ENCODE results near the gene GMCL1. TPM values are rescaled to one million over a fixed set of nuclear protein-coding genes. Genes with fewer than 3 reads are reported as not detected.

Gene GMCL1
- total and polyA plus RNA-seq, 9 of the 15 experiments (the other 6 are each of a cell fraction or from before 2014, with no cell fraction given), result 7.0 to 27.3 (median 15.4) TPM

DNA sequence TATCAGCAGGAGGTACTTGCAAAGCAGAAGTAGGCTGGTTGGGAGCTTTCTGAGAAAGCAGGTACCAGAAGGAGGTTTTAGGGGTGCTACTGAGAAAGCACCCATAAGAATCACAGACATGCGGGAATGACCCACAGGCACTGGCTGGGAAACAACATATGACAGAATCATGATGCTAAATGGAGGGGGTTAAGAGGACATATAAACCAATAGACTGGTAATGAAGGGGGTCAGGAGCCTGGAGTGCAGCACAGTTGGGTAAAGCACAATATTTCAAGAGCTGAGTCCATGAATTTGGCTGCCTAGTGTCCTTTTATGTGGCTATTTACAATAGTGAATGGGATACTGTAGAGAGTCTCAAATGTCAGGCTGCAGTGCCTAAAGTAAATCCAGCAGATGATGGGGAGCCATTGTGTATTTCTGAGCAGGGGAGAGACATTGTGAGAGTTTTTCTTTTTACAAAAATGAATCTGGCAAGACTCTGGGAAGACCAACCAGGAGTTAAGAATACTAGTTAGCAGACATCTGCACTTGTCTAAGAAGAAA lies 27.6 kb upstream of the GMCL1 start:
- no peak for ATAC-seq
- no TSS peak for BruUV-seq (replicated peaks)
- no peaks in the 10 kb centered on the region for H3K9me3 ChIP-seq (replicated peaks; ENCODE audit: control insufficient read depth, insufficient read depth, low read depth, low read length)
- no peak for FAIRE-seq
- no peaks in the 10 kb centered on the region for H3K9me1 ChIP-seq (ENCODE audit: control insufficient read depth, insufficient read depth, low read length)
- peaks cover 3 to 23% of the 10 kb centered on the region in 2 experiments; a peak in 4 of 5 replicates for H3K4me1 ChIP-seq (replicated peaks in 1 of 2; ENCODE audit: control insufficient read depth in 2 of 2, insufficient read depth in 2 of 2, low read length in 2 of 2)
- WGBS (ENCODE audit: insufficient coverage, low coverage, missing lambda C conversion rate), result 42% methylated on average over 1 of the region's 1 CpG
- in situ Hi-C loops (cut with MboI) (no loop called here), intact Hi-C loops (cut with micrococcal nuclease) (no loop called here)
- H3K27me3 ChIP-seq (ENCODE audit: control insufficient read depth in 2 of 2, insufficient read depth in 2 of 2, low read length in 2 of 2), result no peaks in the 10 kb centered on the region; a peak in 1 of 5 replicates
- peaks cover 14% of the 10 kb centered on the region for H4K20me1 ChIP-seq (replicated peaks; ENCODE audit: control insufficient read depth, insufficient read depth, low read length)
- no peak overlapping the region for H3K9ac ChIP-seq (ENCODE audit: insufficient read depth in 1 of 2, low read depth in 2 of 2, low read length in 2 of 2)
- DNase-seq (ENCODE audit: extremely low read depth in 1 of 4, low spot score in 3 of 4), result no peak
- ChIA-PET CTCF (ENCODE audit: low intra/inter-chr PET ratio) (no interaction called here), POLR2A (no interaction called here)
- H3K4me2 ChIP-seq (ENCODE audit: insufficient read depth, low read length), result no peak overlapping the region
- no peak overlapping the region for H3K4me3 ChIP-seq
- no peak overlapping the region for H2AFZ ChIP-seq (ENCODE audit: low read depth, low read length)
- no peak overlapping the region for H3K27ac ChIP-seq (ENCODE audit: extremely low read depth, low read depth, low read length)
- H3K36me3 ChIP-seq (ENCODE audit: control insufficient read depth, insufficient read depth, low read length), result no peaks in the 10 kb centered on the region
- H3K79me2 ChIP-seq (ENCODE audit: control insufficient read depth, insufficient read depth, low read length), result no peaks in the 10 kb centered on the region
- TF ChIP-seq, protein P1, sequence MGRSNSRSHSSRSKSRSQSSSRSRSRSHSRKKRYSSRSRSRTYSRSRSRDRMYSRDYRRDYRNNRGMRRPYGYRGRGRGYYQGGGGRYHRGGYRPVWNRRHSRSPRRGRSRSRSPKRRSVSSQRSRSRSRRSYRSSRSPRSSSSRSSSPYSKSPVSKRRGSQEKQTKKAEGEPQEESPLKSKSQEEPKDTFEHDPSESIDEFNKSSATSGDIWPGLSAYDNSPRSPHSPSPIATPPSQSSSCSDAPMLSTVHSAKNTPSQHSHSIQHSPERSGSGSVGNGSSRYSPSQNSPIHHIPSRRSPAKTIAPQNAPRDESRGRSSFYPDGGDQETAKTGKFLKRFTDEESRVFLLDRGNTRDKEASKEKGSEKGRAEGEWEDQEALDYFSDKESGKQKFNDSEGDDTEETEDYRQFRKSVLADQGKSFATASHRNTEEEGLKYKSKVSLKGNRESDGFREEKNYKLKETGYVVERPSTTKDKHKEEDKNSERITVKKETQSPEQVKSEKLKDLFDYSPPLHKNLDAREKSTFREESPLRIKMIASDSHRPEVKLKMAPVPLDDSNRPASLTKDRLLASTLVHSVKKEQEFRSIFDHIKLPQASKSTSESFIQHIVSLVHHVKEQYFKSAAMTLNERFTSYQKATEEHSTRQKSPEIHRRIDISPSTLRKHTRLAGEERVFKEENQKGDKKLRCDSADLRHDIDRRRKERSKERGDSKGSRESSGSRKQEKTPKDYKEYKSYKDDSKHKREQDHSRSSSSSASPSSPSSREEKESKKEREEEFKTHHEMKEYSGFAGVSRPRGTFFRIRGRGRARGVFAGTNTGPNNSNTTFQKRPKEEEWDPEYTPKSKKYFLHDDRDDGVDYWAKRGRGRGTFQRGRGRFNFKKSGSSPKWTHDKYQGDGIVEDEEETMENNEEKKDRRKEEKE (IDR thresholded peaks at IDR 0.05; ENCODE audit: borderline replicate concordance in 1 of 2, control insufficient read depth in 1 of 2, low read depth in 2 of 2, low read length in 1 of 2), result no peak
- TF ChIP-seq ZNF165 (CRISPR knock-in tag; IDR thresholded peaks at IDR 0.05; ENCODE audit: borderline replicate concordance) (no peak), ZNF707 (CRISPR knock-in tag; conservative IDR thresholded peaks at IDR 0.05) (no peak), HDGF (IDR thresholded peaks at IDR 0.05) (no peak), XRCC3 (IDR thresholded peaks at IDR 0.05) (no peak), TEAD1 (CRISPR knock-in tag; IDR thresholded peaks at IDR 0.05) (no peak), ZSCAN29 (IDR thresholded peaks at IDR 0.05) (no peak), TCF15 (CRISPR knock-in tag; IDR thresholded peaks at IDR 0.05) (no peak), ZFPM2 (CRISPR knock-in tag; IDR thresholded peaks at IDR 0.05) (no peak), E2F5 (CRISPR knock-in tag; IDR thresholded peaks at IDR 0.05) (no peak), KAT2B (IDR thresholded peaks at IDR 0.05; ENCODE audit: low read depth, low read length) (no peak)
- TF ChIP-seq, protein P2, sequence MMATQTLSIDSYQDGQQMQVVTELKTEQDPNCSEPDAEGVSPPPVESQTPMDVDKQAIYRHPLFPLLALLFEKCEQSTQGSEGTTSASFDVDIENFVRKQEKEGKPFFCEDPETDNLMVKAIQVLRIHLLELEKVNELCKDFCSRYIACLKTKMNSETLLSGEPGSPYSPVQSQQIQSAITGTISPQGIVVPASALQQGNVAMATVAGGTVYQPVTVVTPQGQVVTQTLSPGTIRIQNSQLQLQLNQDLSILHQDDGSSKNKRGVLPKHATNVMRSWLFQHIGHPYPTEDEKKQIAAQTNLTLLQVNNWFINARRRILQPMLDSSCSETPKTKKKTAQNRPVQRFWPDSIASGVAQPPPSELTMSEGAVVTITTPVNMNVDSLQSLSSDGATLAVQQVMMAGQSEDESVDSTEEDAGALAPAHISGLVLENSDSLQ (IDR thresholded peaks at IDR 0.05), result no peak
